Stimulated activated CD4-positive, alpha-beta T cell treated with anti-CD3 and anti-CD28 coated beads, Interleukin-4, amount 100 ng/mL, for 48 hours (primary cell): ENCODE data around the gene CNPY1.

ENCODE experiments used
- DNase-seq, 2 donors: peaks; one replicate each; pipeline ENCODE4 v3.0.0-alpha.2; 2020; ENCODE audit warnings: low read depth in 2 of 2

The CNPY1 gene

GRCh38 chr7:155455776-155456737 lies 90.3 kb downstream of the CNPY1 start:
- no peak for DNase-seq

- DNase-seq, result no peak
These were observed 91.1 kb downstream of the CNPY1 start for GRCh38 chr7:155455132-155455693.

- DNase-seq, result no peak
These were observed 91.9 kb downstream of the CNPY1 start for GRCh38 chr7:155454183-155455112.

- DNase-seq, result no peak
These were observed 92.8 kb downstream of the CNPY1 start for GRCh38 chr7:155453296-155454182.

GRCh38 chr7:155452505-155453295 lies 93.7 kb downstream of the CNPY1 start:
- DNase-seq, result no peak

- no peak for DNase-seq
These were observed 94.5 kb downstream of the CNPY1 start for GRCh38 chr7:155451840-155452239.
